ENCODE data around the gene TLK1.

GRCh38 chr2:170967553-170967952, 193.1 kb downstream of the TLK1 start:
- TF ChIP-seq CTCF (IDR thresholded peaks at IDR 0.05; ENCODE audit: insufficient read depth, low read length) (no peak), POLR2AphosphoS5 (IDR thresholded peaks at IDR 0.05; ENCODE audit: low read depth) (no peak), GABPA (IDR thresholded peaks at IDR 0.05; ENCODE audit: low read depth) (no peak)

Data from HL-60 (cell line).